GM18858 (cell line): ENCODE data around the gene KTI12.
"Not testable (repeated sequence)": the region's sequence is repeated elsewhere in the genome, so short reads cannot be mapped to it uniquely, and the experiment has no call there.

Experiments
- ATAC-seq: cut with Tn5 transposase; IDR thresholded peaks from one replicate; pipeline ENCODE4 v1.9.1; 2021; ENCODE audit not compliant: unreplicated experiment

KTI12 gene

DNA sequence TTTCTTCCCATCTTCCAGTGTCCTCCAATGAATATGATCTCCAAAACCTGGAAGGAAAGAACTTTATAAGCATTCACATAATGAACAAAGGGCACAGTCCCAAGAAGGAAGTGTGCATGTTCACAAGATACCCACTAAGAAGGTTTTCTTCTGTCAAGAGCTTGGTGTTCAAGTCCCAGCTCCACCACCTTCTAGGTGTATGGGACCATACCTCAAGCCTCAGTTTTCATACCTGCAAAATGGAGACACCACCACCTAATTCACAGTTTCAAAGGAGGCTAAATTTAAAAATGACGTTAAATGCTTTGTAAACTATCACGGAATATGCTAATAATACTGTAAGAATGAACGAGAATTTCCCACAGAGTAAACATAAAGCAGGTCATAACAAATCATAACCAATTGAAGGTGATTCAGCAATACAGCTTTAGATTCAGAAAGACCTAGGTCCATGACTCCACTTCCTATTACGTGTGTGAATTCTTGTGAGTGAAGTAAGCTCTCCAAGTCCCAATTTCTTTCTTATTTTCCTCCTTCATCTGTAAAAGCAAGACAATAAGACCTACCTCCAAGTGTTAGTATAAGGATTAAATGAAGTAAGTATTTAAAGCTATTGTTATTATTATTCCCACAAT is 8.1 kb upstream of the KTI12 start:
- no peak for ATAC-seq

DNA sequence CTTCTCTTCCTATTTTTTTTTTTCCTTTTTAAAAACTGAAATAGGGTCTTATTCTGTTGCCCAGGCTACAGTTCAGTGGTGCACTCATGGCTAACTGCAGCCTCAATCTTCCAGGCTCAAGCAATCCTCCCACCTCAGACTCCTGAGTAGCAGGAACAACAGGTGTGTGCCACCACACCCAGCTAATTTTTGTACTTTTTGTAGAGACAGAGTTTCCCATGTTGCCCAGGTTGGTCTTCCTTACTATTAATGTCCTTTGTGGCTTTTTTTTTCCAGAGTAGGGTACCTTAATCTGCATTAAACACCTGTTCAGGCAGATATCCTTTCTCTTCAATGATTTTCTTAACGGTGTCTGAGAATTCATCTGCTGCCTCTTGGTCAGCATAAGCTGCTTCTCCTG is 4.3 kb upstream of the KTI12 start:
- ATAC-seq = no peak

DNA sequence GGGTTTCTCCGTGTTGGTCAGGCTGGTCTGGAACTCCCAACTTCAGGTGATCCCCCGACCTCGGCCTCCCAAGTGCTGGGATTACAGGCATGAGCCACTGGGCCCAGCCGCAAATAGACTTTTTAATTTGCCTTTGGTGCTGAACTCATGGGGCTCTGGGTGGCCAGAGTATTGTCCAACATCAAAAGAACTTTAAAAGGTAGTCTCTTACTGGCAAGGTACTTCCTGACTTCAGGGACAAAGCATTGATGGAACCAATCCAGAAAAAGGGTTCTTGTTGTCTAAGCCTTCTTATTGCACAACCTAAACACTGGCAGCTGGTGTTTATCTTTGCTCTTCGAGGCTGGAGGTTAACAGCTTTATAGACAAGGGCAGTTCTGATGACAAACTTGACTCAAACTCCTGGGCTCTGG is 3.8 kb upstream of the KTI12 start:
- no peak for ATAC-seq

DNA sequence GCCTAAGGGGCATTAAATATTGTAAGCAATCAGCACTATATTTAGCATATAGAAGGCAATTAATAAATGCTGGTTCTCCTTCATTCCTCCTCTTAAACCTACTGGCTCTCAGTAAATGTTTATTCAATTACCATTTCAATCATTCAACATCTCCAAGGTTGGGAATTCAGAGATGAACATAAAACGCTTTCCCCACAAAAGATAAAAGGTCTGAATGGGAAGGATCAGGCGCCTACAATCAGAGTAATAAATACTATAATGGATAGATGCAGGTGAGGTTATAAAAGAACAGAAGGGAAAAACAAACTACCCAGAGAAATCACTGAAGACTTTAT is 407 bp upstream of the KTI12 start:
- no peak for ATAC-seq

DNA sequence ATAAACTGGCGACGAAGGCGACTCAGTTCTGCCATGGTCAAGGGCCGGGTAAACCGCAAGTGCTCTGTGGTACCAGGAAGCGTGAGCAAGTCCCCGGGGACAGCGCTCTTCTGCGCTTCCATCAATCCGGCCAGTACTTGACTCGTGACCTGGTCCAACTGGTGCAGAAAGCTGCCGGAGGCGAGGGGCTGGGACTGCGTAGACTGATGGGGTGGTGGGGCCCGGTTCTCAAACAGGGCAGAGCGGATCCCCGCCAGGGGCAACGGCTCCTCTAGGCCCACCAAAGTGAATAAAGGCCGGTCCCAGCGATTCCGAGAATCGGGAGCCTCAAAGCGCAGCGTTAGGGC is 852 bp downstream of the KTI12 start:
- ATAC-seq = no peak

DNA sequence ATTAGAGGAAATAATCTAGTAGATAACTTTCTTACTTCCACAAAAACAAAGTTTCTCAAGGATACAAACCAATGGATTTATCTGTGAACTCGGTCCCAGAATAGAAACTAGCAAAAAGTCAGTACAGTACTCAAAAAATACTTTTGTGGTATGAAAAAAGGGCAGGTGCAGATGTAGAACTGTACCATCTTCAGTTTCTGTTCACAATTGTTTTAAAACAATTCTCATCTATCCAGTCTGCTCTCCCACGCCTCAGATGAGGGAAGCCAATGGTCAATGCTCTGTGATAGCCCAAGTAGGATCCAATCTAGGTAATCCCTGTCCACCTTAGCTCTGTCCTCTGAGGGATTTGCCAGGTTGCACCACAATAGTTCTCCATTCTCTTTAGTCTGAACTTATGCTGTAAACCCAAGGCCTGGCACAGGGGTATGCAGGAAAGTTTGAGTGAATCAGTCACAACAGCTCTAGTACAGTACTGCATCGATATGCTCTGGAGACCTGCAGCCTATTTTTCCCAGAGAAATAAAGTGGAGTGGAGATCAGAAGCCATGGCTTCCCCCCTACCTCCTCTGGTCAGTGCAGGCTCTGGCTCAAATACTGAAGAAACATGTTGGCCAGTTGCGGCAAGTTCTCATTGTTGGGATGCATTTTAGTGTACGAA is 1.4 kb downstream of the KTI12 start:
- peak; percentile 33 for ATAC-seq

DNA sequence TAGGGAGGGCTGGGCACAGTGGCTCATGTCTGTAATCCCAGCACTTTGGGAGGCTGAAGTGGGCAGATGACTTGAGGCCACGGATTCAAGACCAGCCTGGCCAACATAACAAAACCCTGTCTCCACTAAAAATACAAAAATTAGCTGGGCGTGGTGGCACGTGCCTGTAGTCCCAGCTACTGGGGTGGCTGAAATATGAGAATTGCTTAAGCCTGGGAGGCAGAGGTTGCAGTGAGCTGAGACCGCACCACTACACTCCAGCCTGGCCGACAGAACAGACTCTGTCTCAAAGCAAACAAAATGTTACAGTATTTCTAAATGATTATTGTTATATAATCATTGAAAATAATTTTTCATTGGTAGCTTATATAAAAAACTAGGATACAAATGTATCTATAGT is 4.8 kb downstream of the KTI12 start:
- ATAC-seq = not testable (repeated sequence)

DNA sequence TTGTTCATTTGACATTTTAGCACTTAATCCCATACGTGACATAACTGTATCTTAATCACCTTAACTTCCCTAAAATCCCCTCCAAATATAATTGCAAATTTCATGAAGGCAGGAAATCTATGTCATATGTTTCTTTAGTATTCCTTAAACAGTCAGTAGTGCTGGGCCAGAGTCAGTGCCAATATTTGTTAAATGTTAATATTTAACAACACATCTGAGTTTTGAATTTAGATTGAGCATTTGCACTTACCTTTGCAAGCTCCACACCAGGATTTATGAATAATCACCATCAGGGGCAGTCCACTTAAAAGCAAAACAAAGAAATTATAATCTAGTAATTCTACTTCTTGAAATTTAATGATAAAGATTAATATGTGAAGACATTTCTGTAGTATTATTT is 5.3 kb downstream of the KTI12 start:
- no peak for ATAC-seq

DNA sequence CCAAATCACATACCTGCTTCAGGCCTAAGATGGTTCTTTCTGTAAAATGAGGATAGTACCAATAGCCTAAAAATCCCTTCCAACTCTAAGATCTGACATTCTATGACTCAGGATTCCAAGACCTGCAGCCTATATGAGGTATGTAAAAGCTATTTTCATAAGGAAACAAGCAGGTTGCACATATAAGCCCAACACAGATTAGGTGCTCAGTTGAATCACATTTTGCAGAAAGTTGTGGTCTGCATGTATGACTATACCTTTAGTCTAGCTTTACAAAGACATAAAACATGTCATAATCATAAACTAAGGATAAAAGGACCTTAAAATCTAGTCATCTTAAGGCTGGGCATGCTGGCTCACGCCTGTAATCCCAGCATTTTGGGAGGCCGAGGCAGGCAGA is 7.3 kb downstream of the KTI12 start:
- ATAC-seq = no peak

DNA sequence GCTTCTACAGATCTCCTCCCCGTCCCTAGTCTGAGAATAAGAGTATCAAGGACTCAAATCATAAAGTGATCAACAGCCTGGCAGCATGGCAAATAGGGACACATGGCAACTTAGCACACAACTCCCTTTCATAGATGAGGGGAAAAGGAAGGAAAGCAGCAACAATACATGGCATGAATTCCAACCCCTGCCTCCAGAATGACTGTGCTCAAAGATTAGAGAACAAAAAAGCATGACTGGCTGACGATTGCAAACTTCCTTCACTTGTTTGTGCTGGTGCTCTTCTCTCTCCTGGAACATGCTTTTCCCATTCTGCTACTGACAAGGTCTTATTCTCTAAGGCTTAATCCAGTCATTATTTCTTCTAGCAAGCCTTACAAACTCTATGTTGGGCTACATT is 11.5 kb downstream of the KTI12 start:
- no peak for ATAC-seq

DNA sequence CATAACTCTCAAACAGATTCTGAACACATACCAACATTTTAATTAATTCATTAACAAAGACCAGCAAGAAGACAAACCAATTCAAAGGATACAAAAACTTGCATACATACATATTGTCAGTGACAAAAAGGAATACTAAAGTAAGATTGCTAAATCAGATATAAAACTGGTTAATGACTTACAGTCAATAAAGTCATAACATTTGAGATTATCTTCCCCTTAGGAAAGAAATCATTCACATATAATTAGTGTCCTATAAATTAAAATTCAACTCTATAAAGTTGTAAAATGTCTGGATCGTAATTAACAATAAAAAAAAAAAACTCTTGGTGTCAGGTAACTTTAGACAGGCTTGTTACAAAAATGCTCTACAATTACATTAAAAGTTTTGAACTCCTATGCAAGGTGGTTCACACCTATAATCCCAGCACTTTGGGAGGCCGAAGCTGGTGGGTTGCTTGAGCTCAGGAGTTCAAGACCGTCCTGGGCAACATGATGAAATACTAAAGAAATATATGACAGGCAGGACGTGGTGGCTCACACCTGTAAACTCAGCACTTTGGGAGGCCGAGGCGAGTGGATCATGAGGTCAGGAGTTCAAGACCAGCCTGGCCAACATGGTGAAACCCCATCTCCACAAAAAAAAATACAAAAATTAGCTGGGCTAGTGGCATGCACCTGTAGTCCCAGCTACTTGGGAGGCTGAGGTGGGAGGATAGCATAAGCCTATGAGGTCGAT is 25.4 kb downstream of the KTI12 start:
- ATAC-seq = no peak

DNA sequence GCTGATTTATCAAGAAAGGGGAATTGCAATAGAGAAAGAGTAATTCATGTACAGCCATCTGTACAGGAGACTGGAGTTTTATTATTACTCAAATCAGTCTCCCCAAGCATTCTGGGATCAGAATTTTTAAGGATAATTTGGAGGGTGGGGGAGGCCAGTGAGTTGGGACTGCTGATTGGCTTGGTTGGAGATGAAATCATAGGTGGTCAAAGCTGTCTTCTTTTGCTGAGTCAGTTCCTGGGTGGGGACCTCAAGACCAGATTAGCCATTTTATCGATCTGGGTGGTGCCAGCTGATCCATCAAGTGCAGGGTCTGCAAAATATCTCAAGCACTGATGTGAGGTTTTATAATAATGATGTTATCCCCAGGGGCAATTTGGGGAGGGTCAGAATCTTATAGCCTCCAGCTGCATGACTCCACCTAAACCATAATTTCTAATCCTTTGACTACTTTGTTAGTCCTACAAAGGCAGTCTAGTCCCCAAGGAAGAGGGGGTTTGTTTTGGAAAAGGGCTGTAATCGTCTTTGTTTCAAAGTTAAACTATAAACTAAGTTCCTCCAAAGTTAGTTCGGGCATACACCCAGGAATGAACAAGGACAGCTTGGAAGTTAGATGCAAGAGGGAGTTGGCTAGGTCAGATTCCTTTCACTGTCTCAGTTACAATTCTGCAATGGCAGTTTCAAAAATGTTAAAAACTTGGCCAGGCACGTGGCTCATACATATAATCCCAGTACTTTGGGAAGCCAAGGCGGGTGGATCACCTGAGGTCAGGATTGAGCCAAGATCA is 26.2 kb downstream of the KTI12 start:
- no peak for ATAC-seq

DNA sequence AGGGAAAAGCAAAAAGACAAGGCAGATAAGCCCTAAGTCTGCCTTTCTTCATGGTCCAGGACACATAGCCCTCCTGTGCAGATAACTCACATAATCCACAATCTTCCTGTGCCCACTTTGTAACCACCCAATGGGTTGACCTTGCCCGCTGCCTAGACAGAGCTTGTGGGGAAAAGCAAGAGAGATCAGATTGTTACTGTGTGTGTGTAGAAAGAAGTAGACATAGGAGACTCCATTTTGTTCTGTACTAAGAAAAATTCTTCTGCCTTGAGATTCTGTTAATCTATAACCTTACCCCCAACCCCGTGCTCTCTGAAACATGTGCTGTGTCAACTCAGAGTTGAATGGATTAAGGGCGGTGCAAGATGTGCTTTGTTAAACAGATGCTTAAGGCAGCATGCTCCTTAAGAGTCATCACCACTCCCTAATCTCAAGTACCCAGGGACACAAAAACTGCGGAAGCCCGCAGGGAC is 27.5 kb downstream of the KTI12 start:
- ATAC-seq = not testable (repeated sequence)

DNA sequence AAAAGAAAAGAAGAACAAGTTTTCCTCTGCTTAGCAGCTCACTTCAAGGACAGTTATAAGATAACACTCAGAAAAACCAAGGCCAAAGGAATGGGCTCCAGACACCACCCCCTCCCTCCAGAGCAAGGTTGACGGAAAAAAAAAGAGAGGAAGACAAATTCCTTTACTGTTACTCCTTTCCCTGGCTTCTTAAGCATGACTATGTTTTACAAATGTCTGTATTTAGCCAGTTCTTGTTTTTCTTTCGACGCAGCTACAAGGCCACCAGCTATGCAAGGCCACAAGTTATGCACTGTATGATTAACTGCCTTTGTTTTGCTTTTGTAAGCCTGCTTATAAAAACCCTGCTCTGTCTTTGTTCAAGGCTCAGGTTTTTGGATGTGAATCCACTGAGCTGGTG is 28.1 kb downstream of the KTI12 start:
- ATAC-seq = not testable (repeated sequence)

DNA sequence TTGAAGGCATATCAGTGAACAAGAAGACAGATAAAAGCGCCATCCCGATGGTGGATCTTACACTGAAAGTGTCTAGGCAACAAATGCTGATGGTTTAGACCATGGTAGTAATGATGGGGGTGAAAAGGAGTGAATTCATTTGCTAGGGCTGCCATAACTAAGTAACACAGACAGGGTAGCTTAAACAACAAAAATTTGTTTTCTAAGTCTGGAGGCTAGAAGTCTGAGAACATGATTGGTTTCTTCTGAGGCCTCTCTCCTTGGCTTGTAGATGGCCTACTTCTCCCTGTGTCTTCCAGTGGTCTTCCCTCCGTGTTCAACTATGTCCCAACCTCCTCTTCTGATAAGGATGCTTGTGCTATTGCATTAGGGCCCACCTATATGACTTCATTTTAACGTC is 29.7 kb downstream of the KTI12 start:
- no peak for ATAC-seq

DNA sequence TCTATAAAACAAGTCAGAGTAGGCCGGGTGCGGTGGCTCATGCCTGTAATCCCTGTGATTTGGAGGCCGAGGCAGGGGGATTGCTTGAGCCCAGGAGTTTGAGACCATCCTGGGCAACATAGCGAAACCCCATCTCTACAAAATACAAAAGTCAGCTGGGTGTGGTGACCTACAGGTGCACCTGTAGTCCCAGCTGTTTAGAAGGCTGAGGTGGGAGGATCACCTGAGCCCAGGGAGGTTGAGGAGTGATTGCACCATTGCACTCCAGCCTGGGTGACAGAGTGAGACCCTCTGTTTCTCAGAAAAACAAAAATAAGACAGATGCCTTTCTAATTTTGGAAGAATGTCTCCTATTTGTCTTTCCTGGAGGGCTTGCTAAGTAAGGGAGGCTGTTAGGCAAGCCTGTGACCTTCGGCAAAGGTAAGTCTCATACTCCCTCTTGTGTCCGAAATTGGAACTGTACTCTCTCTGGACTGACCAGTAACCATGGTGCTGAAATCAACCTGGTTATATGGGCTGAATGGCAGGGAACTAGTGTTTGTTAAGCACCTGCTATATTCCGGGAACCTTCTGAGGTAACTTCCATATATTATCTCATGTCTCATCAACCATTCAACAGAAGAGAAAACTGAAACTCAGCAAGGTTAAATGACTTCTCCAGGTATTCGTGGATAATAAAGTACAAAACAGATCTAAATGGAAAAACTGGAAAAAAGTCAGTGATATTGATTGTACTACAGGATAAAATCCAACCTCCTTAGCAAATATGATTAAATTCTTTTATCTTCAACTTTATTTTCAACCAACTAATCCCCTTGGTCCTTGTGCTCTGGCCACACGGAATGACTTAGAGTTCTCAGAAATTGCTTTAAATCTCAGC is 31.3 kb downstream of the KTI12 start:
- ATAC-seq = peak; percentile 60

DNA sequence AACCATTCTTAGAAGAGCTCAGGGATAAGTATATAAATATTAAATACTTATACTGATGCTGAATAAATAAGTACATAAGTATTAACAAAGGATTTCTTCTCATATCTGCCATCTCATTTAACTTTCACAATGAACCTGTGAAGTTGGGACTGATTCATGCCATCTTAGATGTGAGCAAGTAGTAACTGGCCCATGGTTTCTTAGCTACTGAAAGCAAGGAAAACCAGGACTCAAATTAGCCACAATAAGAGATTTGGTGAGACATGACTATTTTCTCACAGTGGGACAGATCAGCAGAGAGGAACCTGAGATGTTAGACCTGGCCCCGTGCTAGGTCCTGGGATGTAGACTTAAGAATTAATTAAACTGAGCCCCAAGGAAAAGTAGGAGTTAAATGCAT is 34.9 kb downstream of the KTI12 start:
- no peak for ATAC-seq

DNA sequence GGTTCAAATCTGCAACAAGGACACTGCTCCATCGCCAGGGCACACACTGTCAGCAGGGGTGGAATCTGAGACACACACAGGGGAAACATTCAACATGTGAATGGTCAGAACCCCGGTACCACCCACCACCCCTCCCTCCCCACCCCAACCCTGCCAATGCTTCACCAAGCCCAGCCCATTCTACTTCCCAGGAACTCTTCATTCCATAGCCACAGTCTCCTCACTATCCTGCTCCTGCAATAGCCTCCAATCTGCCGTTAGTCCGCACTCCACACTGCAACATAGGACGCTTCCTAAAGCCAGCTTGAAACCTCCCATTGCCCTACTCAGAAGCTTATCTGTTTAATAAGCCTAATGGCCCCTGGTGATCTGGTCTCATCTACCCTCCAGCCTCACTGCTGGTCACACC is 35.6 kb downstream of the KTI12 start:
- ATAC-seq = no peak

DNA sequence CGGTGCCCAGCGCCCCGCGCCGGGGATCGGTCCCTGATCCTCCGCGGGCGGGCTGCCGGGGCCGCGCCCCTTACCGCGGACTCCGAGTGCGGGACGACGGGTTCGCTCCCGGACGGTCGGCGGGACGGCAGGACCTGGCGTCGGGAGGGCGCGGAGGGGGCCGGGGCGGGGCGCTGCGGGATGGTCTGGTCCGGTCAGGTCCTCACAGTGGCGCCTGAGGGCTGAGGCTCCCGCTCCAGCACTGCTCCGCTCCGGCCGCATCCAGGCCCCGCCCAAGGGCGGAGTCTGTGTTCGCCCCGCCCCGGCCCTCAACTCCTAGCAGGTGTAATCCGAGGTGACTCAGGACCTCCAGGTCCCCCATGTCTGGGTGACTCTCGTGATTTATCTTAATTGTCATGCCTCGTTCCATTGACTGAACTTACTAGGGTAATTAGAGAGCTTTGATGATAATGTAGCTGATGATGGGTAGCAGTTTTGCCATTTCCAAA is 43.1 kb downstream of the KTI12 start, which contains the start of gene RAB3B:
Gene RAB3B, minus strand, starts transcription at position 223 of the 488 bp plus-strand sequence. CDS start 13,583 bp downstream, outside the sequence.
- ATAC-seq = no peak
